Measurements from ENCODE around the gene E2F1.

E2F1 gene

DNA sequence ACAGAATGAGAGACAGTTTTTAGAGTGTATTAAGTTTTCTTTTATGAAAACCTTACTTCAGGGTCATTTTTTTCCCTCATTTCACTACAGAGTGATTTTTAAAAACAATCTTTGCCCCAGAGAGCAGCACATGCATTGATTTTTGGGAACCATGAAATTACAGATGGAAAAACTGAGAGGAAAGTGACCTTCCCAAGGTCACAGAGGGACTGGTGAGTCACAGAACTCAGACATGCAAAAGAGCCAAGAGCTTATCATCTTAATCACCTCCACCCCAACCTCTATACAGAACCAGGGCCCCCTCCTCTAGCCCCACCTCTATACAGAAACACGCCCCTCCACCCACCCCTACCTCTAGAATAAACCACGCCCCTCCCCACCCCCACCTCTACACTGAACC, 23.2 kb upstream of the E2F1 start:
- Histone ChIP-seq H2AK5ac (ENCODE audit: low read length) (no peak overlapping the region), H2BK12ac (ENCODE audit: low read length) (no peak overlapping the region), H3K79me2 (ENCODE audit: control insufficient read depth, insufficient read depth, low read length, poor library complexity) (no peaks in the 10 kb centered on the region), H3K9ac (ENCODE audit: low read length) (no peak overlapping the region), H2AFZ (ENCODE audit: insufficient read depth, low read length, poor library complexity) (no peak overlapping the region), H3K4ac (ENCODE audit: low read depth, low read length) (no peak overlapping the region), H4K12ac (ENCODE audit: low read depth, low read length) (no peak overlapping the region), H3K27me3 (ENCODE audit: insufficient read depth, low read length) (no peaks in the 10 kb centered on the region), H3K4me3 (ENCODE audit: low read depth, low read length) (no peak overlapping the region), H3K14ac (ENCODE audit: low read length) (no peak overlapping the region), H2BK120ac (ENCODE audit: insufficient read depth, low read length, poor library complexity) (no peak overlapping the region), H3K9me3 (ENCODE audit: insufficient read depth, low read depth, low read length) (no peaks in the 10 kb centered on the region), H3K18ac (ENCODE audit: low read length) (no peak overlapping the region), H3K79me1 (ENCODE audit: low read length) (no peaks in the 10 kb centered on the region), H3K36me3 (ENCODE audit: control insufficient read depth in 1 of 2, insufficient read depth in 2 of 2, low read length in 2 of 2) (no peaks in the 10 kb centered on the region), H3K23ac (ENCODE audit: low read length) (no peak overlapping the region), H4K8ac (ENCODE audit: low read depth, low read length) (no peak overlapping the region), H3K4me1 (ENCODE audit: control insufficient read depth in 1 of 2, insufficient read depth in 2 of 2, low read length in 2 of 2) (peaks cover 0 to under 1% of the 10 kb centered on the region in 2 experiments), H3K4me2 (ENCODE audit: low read length) (no peak overlapping the region), H4K91ac (ENCODE audit: low read depth, low read length) (no peak overlapping the region), H3K27ac (ENCODE audit: low read depth, low read length) (no peak overlapping the region), H2BK5ac (ENCODE audit: low read depth, low read length, poor library complexity) (no peak overlapping the region)
- DNase-seq: no peak
- WGBS (ENCODE audit: extremely low coverage, insufficient coverage, insufficient read length): no CpG with 5 or more reads among the region's 2 CpGs

DNA sequence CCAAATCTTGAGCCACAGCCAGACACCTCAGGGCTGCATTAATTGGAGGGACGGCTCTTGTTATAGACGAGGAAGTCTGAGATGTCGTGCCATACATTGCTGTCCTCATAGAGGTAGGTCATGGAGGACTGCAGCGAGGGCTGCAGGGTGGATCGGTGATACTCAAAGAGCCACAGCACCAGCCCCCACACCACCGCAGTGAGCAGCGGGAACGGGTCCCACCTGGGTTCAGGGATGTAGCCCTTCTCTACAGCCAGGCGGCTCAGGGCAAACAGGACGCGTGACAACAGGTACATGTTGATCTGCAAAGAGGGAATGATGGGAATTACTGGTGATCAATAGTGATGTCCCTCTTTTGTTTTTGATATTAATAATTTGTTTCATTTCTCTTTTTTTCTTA, 21.5 kb upstream of the E2F1 start:
- no peak overlapping the region for H3K9ac ChIP-seq (ENCODE audit: low read length)
- no peaks in the 10 kb centered on the region for H3K79me2 ChIP-seq (ENCODE audit: control insufficient read depth, insufficient read depth, low read length, poor library complexity)
- no peak overlapping the region for H2BK12ac ChIP-seq (ENCODE audit: low read length)
- H3K27ac ChIP-seq (ENCODE audit: low read depth, low read length): no peak overlapping the region
- DNase-seq: no peak
- peaks cover 1% of the 10 kb centered on the region for H3K9me3 ChIP-seq (ENCODE audit: insufficient read depth, low read depth, low read length)
- H3K14ac ChIP-seq (ENCODE audit: low read length): no peak overlapping the region
- no CpG with 5 or more reads among the region's 11 CpGs for WGBS (ENCODE audit: extremely low coverage, insufficient coverage, insufficient read length)
- no peak overlapping the region for H3K18ac ChIP-seq (ENCODE audit: low read length)
- no peak overlapping the region for H3K4me2 ChIP-seq (ENCODE audit: low read length)
- H3K36me3 ChIP-seq (ENCODE audit: control insufficient read depth in 1 of 2, insufficient read depth in 2 of 2, low read length in 2 of 2): no peaks in the 10 kb centered on the region
- H2BK5ac ChIP-seq (ENCODE audit: low read depth, low read length, poor library complexity): no peak overlapping the region
- no peak overlapping the region for H2AFZ ChIP-seq (ENCODE audit: insufficient read depth, low read length, poor library complexity)
- no peak overlapping the region for H2BK120ac ChIP-seq (ENCODE audit: insufficient read depth, low read length, poor library complexity)
- no peak overlapping the region for H3K4me3 ChIP-seq (ENCODE audit: low read depth, low read length)
- no peak overlapping the region for H3K23ac ChIP-seq (ENCODE audit: low read length)
- no peak overlapping the region for H4K12ac ChIP-seq (ENCODE audit: low read depth, low read length)
- H3K4me1 ChIP-seq (ENCODE audit: control insufficient read depth in 1 of 2, insufficient read depth in 2 of 2, low read length in 2 of 2): peaks cover 0 to 2% of the 10 kb centered on the region in 2 experiments
- H3K4ac ChIP-seq (ENCODE audit: low read depth, low read length): no peak overlapping the region
- H4K8ac ChIP-seq (ENCODE audit: low read depth, low read length): no peak overlapping the region
- H3K27me3 ChIP-seq (ENCODE audit: insufficient read depth, low read length): no peaks in the 10 kb centered on the region
- no peak overlapping the region for H2AK5ac ChIP-seq (ENCODE audit: low read length)
- no peaks in the 10 kb centered on the region for H3K79me1 ChIP-seq (ENCODE audit: low read length)
- H4K91ac ChIP-seq (ENCODE audit: low read depth, low read length): no peak overlapping the region

DNA sequence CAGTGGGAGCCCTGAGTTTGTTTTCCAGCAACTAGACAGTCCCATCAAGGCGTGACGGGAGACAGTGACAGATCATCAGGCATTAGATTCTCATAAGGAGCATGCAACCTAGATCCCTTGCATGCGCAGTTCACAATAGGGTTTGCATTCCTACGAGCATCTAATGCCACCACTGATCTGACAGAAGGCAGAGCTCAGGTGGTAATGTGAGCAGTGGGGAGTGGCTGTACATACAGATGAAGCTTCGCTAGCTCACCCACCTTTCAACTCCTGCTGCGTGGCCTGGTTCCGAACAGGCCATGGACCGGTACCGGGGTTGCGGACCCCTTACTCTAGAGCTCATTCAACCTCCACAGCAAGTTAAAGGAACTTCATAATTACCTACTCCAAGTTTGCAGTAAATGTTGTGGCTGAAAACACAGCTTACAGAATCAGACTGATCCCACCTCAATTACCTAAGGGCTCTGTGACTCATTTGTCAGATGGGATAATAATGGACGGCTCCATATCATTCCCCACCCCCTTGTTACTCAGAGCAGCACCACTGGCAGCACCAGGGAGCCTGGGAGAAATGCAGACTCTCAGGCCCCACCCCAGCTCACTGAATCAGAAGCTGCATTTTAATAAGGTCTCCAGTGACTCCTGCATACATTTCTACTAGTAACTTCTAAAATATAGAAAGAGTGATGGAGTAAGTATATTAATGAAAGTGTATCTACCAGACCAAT, 18.2 kb upstream of the E2F1 start:
- WGBS (ENCODE audit: extremely low coverage, insufficient coverage, insufficient read length): no CpG with 5 or more reads among the region's 11 CpGs
- no peak overlapping the region for H4K91ac ChIP-seq (ENCODE audit: low read depth, low read length)

DNA sequence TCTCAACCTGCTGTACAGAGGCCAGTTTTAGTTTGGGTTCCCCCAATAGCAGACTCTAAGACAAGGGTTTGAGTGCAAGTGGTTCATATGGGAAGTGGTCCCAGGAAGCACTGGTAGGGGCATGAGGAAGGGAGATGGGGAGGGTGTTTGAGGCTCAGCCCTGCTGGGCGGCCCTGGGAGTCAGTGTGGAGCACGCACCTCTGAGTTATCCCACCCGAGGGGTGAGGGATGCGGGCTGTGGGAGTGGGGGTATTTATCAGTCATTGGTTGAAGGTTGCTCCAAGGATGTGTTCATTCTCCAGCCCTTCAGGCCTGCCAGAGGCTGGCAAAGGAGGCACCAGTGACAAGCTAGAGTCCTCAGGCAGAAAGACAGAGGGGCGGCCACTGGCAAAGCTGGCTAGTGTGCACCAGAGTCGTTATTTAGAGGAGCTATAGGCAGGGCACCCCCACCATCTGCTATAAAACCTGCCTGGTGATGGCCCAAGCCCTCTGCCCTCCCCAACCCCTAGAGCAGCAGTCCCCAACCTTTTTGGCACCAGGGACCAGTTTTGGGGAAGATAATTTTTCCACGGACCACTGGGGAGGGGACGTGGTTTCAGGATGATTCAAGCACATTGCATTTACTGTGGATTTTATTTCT, 17.4 kb upstream of the E2F1 start:
- Histone ChIP-seq H2AFZ (ENCODE audit: insufficient read depth, low read length, poor library complexity) (no peak overlapping the region), H3K79me2 (ENCODE audit: control insufficient read depth, insufficient read depth, low read length, poor library complexity) (no peaks in the 10 kb centered on the region), H2BK12ac (ENCODE audit: low read length) (no peak overlapping the region), H3K27me3 (ENCODE audit: insufficient read depth, low read length) (no peaks in the 10 kb centered on the region), H2BK5ac (ENCODE audit: low read depth, low read length, poor library complexity) (no peak overlapping the region), H3K4me3 (ENCODE audit: low read depth, low read length) (no peak overlapping the region), H2AK5ac (ENCODE audit: low read length) (no peak overlapping the region), H4K8ac (ENCODE audit: low read depth, low read length) (no peak overlapping the region), H4K12ac (ENCODE audit: low read depth, low read length) (no peak overlapping the region), H3K9me3 (ENCODE audit: insufficient read depth, low read depth, low read length) (peaks cover 11% of the 10 kb centered on the region), H4K91ac (ENCODE audit: low read depth, low read length) (no peak overlapping the region), H3K4ac (ENCODE audit: low read depth, low read length) (no peak overlapping the region), H3K23ac (ENCODE audit: low read length) (no peak overlapping the region), H2BK120ac (ENCODE audit: insufficient read depth, low read length, poor library complexity) (no peak overlapping the region), H3K36me3 (ENCODE audit: control insufficient read depth in 1 of 2, insufficient read depth in 2 of 2, low read length in 2 of 2) (no peaks in the 10 kb centered on the region), H3K27ac (ENCODE audit: low read depth, low read length) (no peak overlapping the region), H3K9ac (ENCODE audit: low read length) (no peak overlapping the region), H3K4me1 (ENCODE audit: control insufficient read depth in 1 of 2, insufficient read depth in 2 of 2, low read length in 2 of 2) (peaks cover 0 to 2% of the 10 kb centered on the region in 2 experiments), H3K79me1 (ENCODE audit: low read length) (no peaks in the 10 kb centered on the region), H3K4me2 (ENCODE audit: low read length) (no peak overlapping the region), H3K14ac (ENCODE audit: low read length) (no peak overlapping the region), H3K18ac (ENCODE audit: low read length) (no peak overlapping the region)
- WGBS (ENCODE audit: extremely low coverage, insufficient coverage, insufficient read length): no CpG with 5 or more reads among the region's 8 CpGs
- no peak for DNase-seq

More for the DNA sequence above, 18.2 kb upstream of the E2F1 start:
- no peak overlapping the region for H3K18ac ChIP-seq (ENCODE audit: low read length)
- no peak overlapping the region for H3K9ac ChIP-seq (ENCODE audit: low read length)
- no peak overlapping the region for H3K27ac ChIP-seq (ENCODE audit: low read depth, low read length)
- H3K79me1 ChIP-seq (ENCODE audit: low read length): no peaks in the 10 kb centered on the region
- peaks cover 11% of the 10 kb centered on the region for H3K9me3 ChIP-seq (ENCODE audit: insufficient read depth, low read depth, low read length)
- H2AFZ ChIP-seq (ENCODE audit: insufficient read depth, low read length, poor library complexity): no peak overlapping the region
- no peak overlapping the region for H4K12ac ChIP-seq (ENCODE audit: low read depth, low read length)
- H2AK5ac ChIP-seq (ENCODE audit: low read length): no peak overlapping the region
- no peak overlapping the region for H3K4ac ChIP-seq (ENCODE audit: low read depth, low read length)
- no peak overlapping the region for H3K4me3 ChIP-seq (ENCODE audit: low read depth, low read length)
- no peak overlapping the region for H3K14ac ChIP-seq (ENCODE audit: low read length)
- DNase-seq: no peak
- H2BK120ac ChIP-seq (ENCODE audit: insufficient read depth, low read length, poor library complexity): no peak overlapping the region
- H3K27me3 ChIP-seq (ENCODE audit: insufficient read depth, low read length): no peaks in the 10 kb centered on the region
- no peaks in the 10 kb centered on the region for H3K79me2 ChIP-seq (ENCODE audit: control insufficient read depth, insufficient read depth, low read length, poor library complexity)
- no peaks in the 10 kb centered on the region for H3K36me3 ChIP-seq (ENCODE audit: control insufficient read depth in 1 of 2, insufficient read depth in 2 of 2, low read length in 2 of 2)
- H3K4me2 ChIP-seq (ENCODE audit: low read length): no peak overlapping the region
- H3K4me1 ChIP-seq (ENCODE audit: control insufficient read depth in 1 of 2, insufficient read depth in 2 of 2, low read length in 2 of 2): peaks cover 0 to 2% of the 10 kb centered on the region in 2 experiments
- H4K8ac ChIP-seq (ENCODE audit: low read depth, low read length): no peak overlapping the region
- H3K23ac ChIP-seq (ENCODE audit: low read length): no peak overlapping the region
- H2BK12ac ChIP-seq (ENCODE audit: low read length): no peak overlapping the region
- H2BK5ac ChIP-seq (ENCODE audit: low read depth, low read length, poor library complexity): no peak overlapping the region

All from trophoblast cell (in vitro differentiated cells and primary cell).